GM12872 (cell line): ENCODE results near the gene SLC8A1.

ENCODE experiments used
- CTCF ChIP-seq: IDR thresholded peaks from 3 replicates; pipeline ENCODE4 v1.5.1; 2011; ENCODE audit warnings: low read depth, mild to moderate bottlenecking, low read length, moderate library complexity; ENCODE audit not compliant: insufficient read depth

Gene SLC8A1

GRCh38 chr2:40271094-40271493, 180.8 kb downstream of the SLC8A1 start:
- TF ChIP-seq CTCF = no peak

DNA sequence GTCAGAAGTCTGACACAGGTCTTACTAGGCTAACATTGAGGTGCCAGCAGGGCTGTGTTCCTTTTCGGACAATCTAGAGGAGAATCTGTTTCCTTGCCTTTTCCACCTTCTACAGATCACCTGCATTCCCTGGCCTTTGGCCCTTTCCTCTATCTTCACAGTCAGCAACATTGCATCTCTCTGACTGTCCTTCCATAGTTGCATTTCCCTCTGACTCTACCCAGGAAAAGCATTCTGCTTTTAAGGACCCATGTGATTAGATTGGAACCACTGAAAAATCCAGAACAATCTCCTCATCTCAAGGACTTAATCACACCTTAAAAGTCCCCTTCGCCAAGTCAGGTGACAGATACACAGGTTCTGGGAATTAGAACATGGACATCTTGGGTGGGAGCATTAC, 181.5 kb downstream of the SLC8A1 start:
- no peak for TF ChIP-seq CTCF

GRCh38 chr2:40268566-40268965, 183.3 kb downstream of the SLC8A1 start:
- TF ChIP-seq CTCF = no peak

GRCh38 chr2:40266201-40266600, 185.7 kb downstream of the SLC8A1 start:
- TF ChIP-seq CTCF = no peak

DNA sequence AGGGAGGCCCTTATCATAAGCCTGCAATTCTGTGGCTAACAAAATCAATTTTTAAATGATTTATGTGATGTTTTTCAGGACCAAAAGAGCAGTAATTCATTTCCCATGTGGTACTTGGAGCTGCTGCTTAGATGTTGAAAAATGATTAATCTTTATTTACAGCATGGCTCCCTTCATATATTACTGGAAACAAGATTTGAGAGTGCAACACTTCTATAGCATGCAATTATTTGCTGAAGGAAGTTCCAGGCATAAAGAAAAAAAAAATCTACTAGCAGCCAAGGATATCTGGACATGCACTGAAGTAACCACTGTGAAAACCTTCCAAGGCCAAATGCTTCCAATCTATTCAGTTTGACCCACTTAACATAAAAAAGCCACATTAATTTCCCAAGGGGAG, 186.3 kb downstream of the SLC8A1 start:
- TF ChIP-seq CTCF = no peak

GRCh38 chr2:40261042-40261441, 190.8 kb downstream of the SLC8A1 start:
- TF ChIP-seq CTCF = no peak

- TF ChIP-seq CTCF = no peak
Measured at GRCh38 chr2:40260437-40260836, 191.5 kb downstream of the SLC8A1 start.

DNA sequence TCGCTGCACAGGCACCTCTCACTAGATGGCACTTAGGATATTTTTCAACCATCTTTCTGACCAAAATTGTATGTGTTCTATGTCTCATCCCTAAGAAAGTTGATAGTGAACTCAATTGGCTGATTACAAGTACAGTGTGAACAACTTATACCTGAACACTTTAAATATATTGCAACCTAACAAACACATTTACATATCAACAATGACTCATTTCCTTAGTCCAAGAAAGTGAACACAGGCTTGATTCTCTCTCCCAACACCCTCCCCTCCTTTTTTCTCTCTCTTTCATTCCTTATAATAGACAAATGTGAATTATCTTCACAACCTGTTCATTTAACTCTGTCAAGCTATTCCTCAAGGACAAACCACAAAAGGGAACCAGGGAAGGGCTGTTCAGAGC, 192.0 kb downstream of the SLC8A1 start:
- TF ChIP-seq CTCF = no peak
